Activated effector memory CD4-positive, alpha-beta T cell treated with Interleukin-2 at 50 U/mL for 16 hours (primary cell): Measurements from ENCODE around the gene SLC39A7.

Experiments
- DNase-seq: peaks from one replicate; pipeline ENCODE4 v3.0.0-alpha.2; 2020

The SLC39A7 gene

GRCh38 chr6:33243476-33243875 lies 42.8 kb downstream of the SLC39A7 start:
- DNase-seq: no peak

- peak; percentile 85 for DNase-seq
Observed at GRCh38 chr6:33247977-33248642, 47.4 kb downstream of the SLC39A7 start.

GRCh38 chr6:33248643-33248931 lies 47.9 kb downstream of the SLC39A7 start:
- no peak for DNase-seq

- peak; percentile 94 for DNase-seq
Observed at GRCh38 chr6:33248932-33249731, 48.5 kb downstream of the SLC39A7 start.

- DNase-seq: no peak
Observed at GRCh38 chr6:33249732-33250630, 49.3 kb downstream of the SLC39A7 start.

GRCh38 chr6:33250731-33251130 lies 50.1 kb downstream of the SLC39A7 start:
- no peak for DNase-seq

GRCh38 chr6:33251395-33252012 lies 50.8 kb downstream of the SLC39A7 start:
- no peak for DNase-seq

GRCh38 chr6:33252759-33253158 lies 52.1 kb downstream of the SLC39A7 start:
- DNase-seq: no peak
